Endothelial cell of umbilical vein (primary cell): ENCODE results near the gene ESRRB. TPM values are rescaled to one million over a fixed set of nuclear protein-coding genes. Genes with fewer than 3 reads are reported as not detected.

Source experiments
- BruUV-seq: library from RNA; stranded (reverse); fragments of 400-500 nt; replicated peaks from 2 replicates; lab custom pipeline; 2021; lab: Mats Ljungman, UMichigan
- CTCF ChIA-PET: fragments of 300-600, 350-600 bp; sonication (Branson Sonifier 250); formaldehyde crosslinking; loops from one replicate; lab custom pipeline; 2021; ENCODE audit warnings: antibody characterized with exemption, inconsistent platforms; lab: Charles Lee
- POLR2A ChIA-PET: fragments of 300-600, 350-600 bp; sonication (Branson Sonifier 250); formaldehyde crosslinking; loops from one replicate; lab custom pipeline; 2021; ENCODE audit warnings: antibody characterized with exemption, inconsistent platforms; lab: Charles Lee
- DNase-seq: peaks from one replicate; pipeline ENCODE4 v3.0.0-alpha.2; 2011; ENCODE audit warnings: low read depth, low spot score
- FAIRE-seq: peaks from 2 replicates; lab custom pipeline; 2011; peaks lifted over from hg19 to GRCh38; lab: Jason Lieb, UNC
- H2AFZ ChIP-seq: 2 replicates; pipeline ENCODE4 v1.6.0; 2012; ENCODE audit warnings: low read depth, low read length, control low read depth, inconsistent platforms
- H3K27ac ChIP-seq: 2 replicates; pipeline ENCODE4 v1.5.1; 2011; ENCODE audit warnings: low read depth, mild to moderate bottlenecking, control low read depth, low read length, moderate library complexity; ENCODE audit not compliant: insufficient read depth
- H3K27me3 ChIP-seq, 2 experiments: 2 replicates each; pipeline versions ENCODE4 v1.6.0 to v1.6.1; 2011; ENCODE audit warnings: low read length in 2 of 2, mixed read lengths in 1 of 2; ENCODE audit not compliant: control insufficient read depth in 2 of 2, insufficient read depth in 2 of 2
- H3K36me3 ChIP-seq, 2 experiments: 2 replicates in 1 of 2; 3 replicates in 1 of 2; pipeline ENCODE4 v1.5.1; 2011; ENCODE audit warnings: low read length in 2 of 2, mild to moderate bottlenecking in 1 of 2, moderate library complexity in 1 of 2; ENCODE audit not compliant: control insufficient read depth in 2 of 2, insufficient read depth in 2 of 2; ENCODE audit errors: extremely low read depth in 1 of 2
- H3K4me1 ChIP-seq: 3 replicates; pipeline ENCODE4 v1.5.1; 2011; ENCODE audit warnings: mild to moderate bottlenecking, low read length; ENCODE audit not compliant: control insufficient read depth, insufficient read depth; ENCODE audit errors: extremely low read depth
- H3K4me2 ChIP-seq: 2 replicates; pipeline ENCODE4 v1.6.1; 2011; ENCODE audit warnings: low read length, control low read depth, mixed read lengths; ENCODE audit not compliant: insufficient read depth
- H3K4me3 ChIP-seq, 3 experiments: fragments of 200-600 bp in 1 of 3; sonication (generic), shearing (Covaris generic) in 1 of 3; replicated peaks in 1 of 3; 2 replicates each; pipeline ENCODE4 v1.5.1; 2011 to 2016; ENCODE audit warnings: control low read depth in 3 of 3, low read length in 3 of 3, mild to moderate bottlenecking in 2 of 3, inconsistent platforms in 1 of 3, low read depth in 1 of 3, moderate library complexity in 1 of 3; ENCODE audit not compliant: insufficient read depth in 1 of 3
- H3K79me2 ChIP-seq: 2 replicates; pipeline ENCODE4 v1.6.0; 2012; ENCODE audit warnings: low read length, inconsistent platforms; ENCODE audit not compliant: control insufficient read depth, insufficient read depth
- H3K9ac ChIP-seq: replicated peaks from 2 replicates; pipeline ENCODE3; 2011; ENCODE audit warnings: low read length, control low read depth; ENCODE audit not compliant: insufficient read depth; ENCODE audit errors: extremely low read depth
- H3K9me1 ChIP-seq: replicated peaks from 3 replicates; pipeline ENCODE4 v1.6.0; 2011; ENCODE audit warnings: mild to moderate bottlenecking, low read length; ENCODE audit not compliant: control insufficient read depth, insufficient read depth; ENCODE audit errors: extremely low read depth
- H3K9me3 ChIP-seq: replicated peaks from 2 replicates; pipeline ENCODE4 v1.5.1; 2012; ENCODE audit warnings: low read length, inconsistent platforms; ENCODE audit not compliant: control insufficient read depth, insufficient read depth
- H4K20me1 ChIP-seq: replicated peaks from 2 replicates; pipeline ENCODE3; 2011; ENCODE audit warnings: mild to moderate bottlenecking, low read length; ENCODE audit not compliant: control insufficient read depth, insufficient read depth; ENCODE audit errors: extremely low read depth
- EZH2 ChIP-seq: IDR thresholded peaks from 2 replicates; pipeline ENCODE4 v1.6.1; 2012; ENCODE audit warnings: borderline replicate concordance, low read depth, mild to moderate bottlenecking, moderate library complexity, low read length, inconsistent platforms; ENCODE audit not compliant: severe bottlenecking
- FOS ChIP-seq: IDR thresholded peaks from 2 replicates; pipeline ENCODE4 v1.6.1; 2011; ENCODE audit warnings: mild to moderate bottlenecking, low read length, moderate library complexity, borderline replicate concordance; ENCODE audit not compliant: insufficient read depth
- GATA2 ChIP-seq: IDR thresholded peaks from 2 replicates; pipeline ENCODE4 v1.7.0; 2011; ENCODE audit warnings: low read depth, mild to moderate bottlenecking, moderate library complexity, mixed read lengths, low read length; ENCODE audit not compliant: insufficient read length, insufficient read depth
- JUN ChIP-seq: IDR thresholded peaks from 2 replicates; pipeline ENCODE4 v1.6.1; 2011; ENCODE audit warnings: borderline replicate concordance, low read depth; ENCODE audit not compliant: insufficient read length, insufficient read depth
- MYC ChIP-seq: IDR thresholded peaks from one replicate; pipeline ENCODE4 v1.6.1; 2011; ENCODE audit warnings: mild to moderate bottlenecking, low read depth, low read length
- POLR2A ChIP-seq: IDR thresholded peaks from 2 replicates; pipeline ENCODE4 v1.6.1; 2012; ENCODE audit warnings: low read depth, mild to moderate bottlenecking, control low read depth, low read length
- POLR2AphosphoS5 ChIP-seq: IDR thresholded peaks from 2 replicates; pipeline ENCODE4 v1.6.1; 2012; ENCODE audit warnings: low read depth, mild to moderate bottlenecking, control low read depth, low read length, moderate library complexity; ENCODE audit not compliant: insufficient read depth
- dilution Hi-C: fragments of 300-500 bp; cut with MboI; formaldehyde crosslinking; loops from one replicate; pipeline ENCODE4 v1.15.0; 2019; ENCODE audit warnings: low sequenced_read_pairs; ENCODE audit not compliant: extremely low pct_ligation_motif_present
- intact Hi-C: fragments of 100-400 bp; cut with micrococcal nuclease; formaldehyde crosslinking; loops from one replicate; pipeline ENCODE4 v1.10.0; 2022
- polyA plus RNA-seq, 4 experiments: library from polyadenylated mRNA; depleted of rRNA in 3 of 4; stranded (reverse) in 3 of 4; unstranded in 1 of 4; fragments of >200 nt; gene quantifications; 2 replicates each; pipeline versions ENCODE4 v1.2.1 to v1.2.3, GENCODE V29; 2011 to 2012; ENCODE audit warnings: missing spikeins in 1 of 4
- total RNA-seq: library from RNA; stranded (reverse); gene quantifications from 2 replicates; pipeline ENCODE4 v1.2.3, GENCODE V29; 2021
- TF ChIP-seq, protein P1 (sequence below): IDR thresholded peaks from 2 replicates; pipeline ENCODE4 v1.6.1; 2011; ENCODE audit not compliant: insufficient read depth, insufficient read length
- TF ChIP-seq, protein P2 (sequence below), 2 donors: IDR thresholded peaks; 1 replicate in 1 of 2; 2 replicates in 1 of 2; pipeline ENCODE4 v1.5.1; 2011; ENCODE audit warnings: low read length in 2 of 2, mild to moderate bottlenecking in 2 of 2, moderate library complexity in 2 of 2, control low read depth in 1 of 2, inconsistent platforms in 1 of 2, low read depth in 1 of 2; ENCODE audit not compliant: insufficient read depth in 1 of 2; ENCODE audit errors: extremely low read depth in 1 of 2

The ESRRB gene
- total and polyA plus RNA-seq, 2 donors (not counting 3 experiments of a cell fraction or from before 2014, with no cell fraction given) = not detected

DNA sequence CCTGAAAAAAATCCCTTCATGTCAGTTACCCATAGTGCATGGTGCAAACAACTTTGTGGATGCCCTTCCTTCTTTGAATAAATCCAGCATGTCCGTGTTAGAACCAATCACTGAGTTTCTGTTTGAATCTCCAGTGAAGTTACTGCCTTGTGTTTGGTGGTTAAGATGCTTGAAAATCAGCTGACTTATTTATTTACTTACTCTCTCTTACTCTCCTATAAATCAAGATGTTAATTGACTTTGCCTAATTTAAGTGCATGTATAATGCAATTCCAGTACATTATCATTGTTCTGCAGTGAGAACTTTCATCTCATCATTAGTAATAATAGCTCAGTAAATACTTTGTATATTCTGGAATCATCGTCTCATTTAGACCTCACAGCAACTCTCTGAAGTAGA, 114.2 kb downstream of the ESRRB start:
- Histone ChIP-seq H2AFZ (no peak overlapping the region), H3K9me1 (no peaks in the 10 kb centered on the region), H3K79me2 (no peaks in the 10 kb centered on the region), H3K27ac (no peak overlapping the region), H3K9ac (no peak overlapping the region), H3K4me1 (no peaks in the 10 kb centered on the region), H3K9me3 (no peaks in the 10 kb centered on the region), H3K4me2 (no peak overlapping the region), H3K27me3 (no peaks in the 10 kb centered on the region), H3K4me3 (no peak overlapping the region), H4K20me1 (no peaks in the 10 kb centered on the region), H3K36me3 (no peaks in the 10 kb centered on the region)
- no TSS peak for BruUV-seq
- FAIRE-seq = no peak
- CTCF ChIA-PET = no interaction called here
- no peak for DNase-seq
- POLR2A ChIA-PET = no interaction called here
- no peak for TF ChIP-seq POLR2AphosphoS5
- TF ChIP-seq MYC = no peak
- TF ChIP-seq FOS = no peak
- TF ChIP-seq JUN = no peak
- TF ChIP-seq POLR2A = no peak
- TF ChIP-seq, protein P1, sequence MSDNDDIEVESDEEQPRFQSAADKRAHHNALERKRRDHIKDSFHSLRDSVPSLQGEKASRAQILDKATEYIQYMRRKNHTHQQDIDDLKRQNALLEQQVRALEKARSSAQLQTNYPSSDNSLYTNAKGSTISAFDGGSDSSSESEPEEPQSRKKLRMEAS = no peak
- dilution Hi-C loops = no loop called here
- intact Hi-C loops = no loop called here

DNA sequence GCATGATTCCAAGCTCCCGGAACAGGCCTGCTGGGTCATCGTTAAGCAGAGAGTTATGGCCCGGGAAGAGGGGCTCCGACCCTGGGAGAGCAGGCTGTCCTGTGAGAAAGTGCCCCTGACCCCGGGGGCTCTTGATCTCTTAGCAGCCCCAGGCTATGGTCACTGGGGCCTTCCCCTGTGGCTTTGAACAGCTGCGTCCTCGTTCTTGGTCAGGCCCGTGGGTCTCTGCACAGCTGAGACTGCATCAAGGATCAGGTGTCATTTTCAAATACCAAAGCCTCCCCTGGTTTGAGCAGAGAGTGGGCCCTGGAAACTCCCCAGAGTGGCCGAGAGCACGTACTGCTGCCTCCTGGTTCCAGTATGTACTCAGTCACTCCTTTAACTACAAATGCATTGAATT, 114.8 kb downstream of the ESRRB start:
- no TSS peak for BruUV-seq
- Histone ChIP-seq H3K27me3 (no peaks in the 10 kb centered on the region), H3K9ac (no peak overlapping the region), H3K4me1 (no peaks in the 10 kb centered on the region), H3K9me3 (no peaks in the 10 kb centered on the region), H4K20me1 (no peaks in the 10 kb centered on the region), H3K9me1 (no peaks in the 10 kb centered on the region), H3K79me2 (no peaks in the 10 kb centered on the region), H3K36me3 (no peaks in the 10 kb centered on the region), H3K4me3 (no peak overlapping the region), H2AFZ (no peak overlapping the region), H3K4me2 (no peak overlapping the region), H3K27ac (no peak overlapping the region)
- dilution Hi-C loops (no loop called here), intact Hi-C loops (no loop called here)
- no peak for DNase-seq
- FAIRE-seq = no peak
- TF ChIP-seq, protein P2, sequence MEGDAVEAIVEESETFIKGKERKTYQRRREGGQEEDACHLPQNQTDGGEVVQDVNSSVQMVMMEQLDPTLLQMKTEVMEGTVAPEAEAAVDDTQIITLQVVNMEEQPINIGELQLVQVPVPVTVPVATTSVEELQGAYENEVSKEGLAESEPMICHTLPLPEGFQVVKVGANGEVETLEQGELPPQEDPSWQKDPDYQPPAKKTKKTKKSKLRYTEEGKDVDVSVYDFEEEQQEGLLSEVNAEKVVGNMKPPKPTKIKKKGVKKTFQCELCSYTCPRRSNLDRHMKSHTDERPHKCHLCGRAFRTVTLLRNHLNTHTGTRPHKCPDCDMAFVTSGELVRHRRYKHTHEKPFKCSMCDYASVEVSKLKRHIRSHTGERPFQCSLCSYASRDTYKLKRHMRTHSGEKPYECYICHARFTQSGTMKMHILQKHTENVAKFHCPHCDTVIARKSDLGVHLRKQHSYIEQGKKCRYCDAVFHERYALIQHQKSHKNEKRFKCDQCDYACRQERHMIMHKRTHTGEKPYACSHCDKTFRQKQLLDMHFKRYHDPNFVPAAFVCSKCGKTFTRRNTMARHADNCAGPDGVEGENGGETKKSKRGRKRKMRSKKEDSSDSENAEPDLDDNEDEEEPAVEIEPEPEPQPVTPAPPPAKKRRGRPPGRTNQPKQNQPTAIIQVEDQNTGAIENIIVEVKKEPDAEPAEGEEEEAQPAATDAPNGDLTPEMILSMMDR (IDR thresholded peaks at IDR 0.05; ENCODE audit: extremely low read depth in 1 of 2, insufficient read depth in 1 of 2, low read depth in 1 of 2, low read length in 2 of 2) = no peak
- no peak for TF ChIP-seq POLR2A
- TF ChIP-seq, protein P1 = no peak
- TF ChIP-seq MYC = no peak
- no peak for TF ChIP-seq FOS
- TF ChIP-seq JUN = no peak
- no peak for TF ChIP-seq POLR2AphosphoS5
- no peak for TF ChIP-seq GATA2
- no peak for TF ChIP-seq EZH2
- CTCF ChIA-PET = no interaction called here
- POLR2A ChIA-PET = no interaction called here
